ENCODE measurements around the gene FBXW4.

The FBXW4 gene

GRCh38 chr10:101647255-101647654, 47.7 kb downstream of the FBXW4 start (continued):
- TF ChIP-seq ZNF404 (tag by site-specific recombination; IDR thresholded peaks at IDR 0.05) (no peak), ZNF132 (tag by site-specific recombination; IDR thresholded peaks at IDR 0.05; ENCODE audit: borderline replicate concordance) (no peak), ZBTB20 (tag by site-specific recombination; IDR thresholded peaks at IDR 0.05) (no peak), ZEB2 (tag by site-specific recombination; IDR thresholded peaks at IDR 0.05) (no peak), PRDM6 (tag by site-specific recombination; IDR thresholded peaks at IDR 0.05) (no peak), ZNF501 (tag by site-specific recombination; IDR thresholded peaks at IDR 0.05) (no peak), KLF8 (tag by site-specific recombination; IDR thresholded peaks at IDR 0.05) (no peak)

GRCh38 chr10:101646364-101646763, 48.6 kb downstream of the FBXW4 start:
- no peak overlapping the region for H3K27ac ChIP-seq (ENCODE audit: extremely low read depth, low read depth, low read length)
- ChIA-PET POLR2A (no interaction called here), CTCF (no interaction called here)
- TF ChIP-seq RBAK (tag by site-specific recombination; IDR thresholded peaks at IDR 0.05) (no peak), ZNF157 (tag by site-specific recombination; IDR thresholded peaks at IDR 0.05) (no peak), PRDM2 (tag by site-specific recombination; IDR thresholded peaks at IDR 0.05; ENCODE audit: borderline replicate concordance) (no peak), MEIS1 (CRISPR knock-in tag; IDR thresholded peaks at IDR 0.05; ENCODE audit: borderline replicate concordance) (no peak)
- H3K4me3 ChIP-seq (ENCODE audit: low read depth, low read length), result no peak overlapping the region
- H3K36me3 ChIP-seq (ENCODE audit: control insufficient read depth in 2 of 2, insufficient read depth in 1 of 2, low read length in 2 of 2), result no peaks in the 10 kb centered on the region
- H3K9me3 ChIP-seq (ENCODE audit: control insufficient read depth, insufficient read depth, low read depth, low read length), result no peaks in the 10 kb centered on the region
- H3K4me1 ChIP-seq (ENCODE audit: control insufficient read depth, insufficient read depth, low read length), result no peaks in the 10 kb centered on the region

GRCh38 chr10:101645659-101646058, 49.3 kb downstream of the FBXW4 start:
- Histone ChIP-seq H3K27ac (ENCODE audit: extremely low read depth, low read depth, low read length) (no peak overlapping the region), H3K4me3 (ENCODE audit: low read depth, low read length) (no peak overlapping the region), H3K9me3 (ENCODE audit: control insufficient read depth, insufficient read depth, low read depth, low read length) (no peaks in the 10 kb centered on the region), H3K4me1 (ENCODE audit: control insufficient read depth, insufficient read depth, low read length) (no peaks in the 10 kb centered on the region), H3K36me3 (ENCODE audit: control insufficient read depth in 2 of 2, insufficient read depth in 1 of 2, low read length in 2 of 2) (no peaks in the 10 kb centered on the region)
- CTCF ChIA-PET, result no interaction called here
- TF ChIP-seq PRDM4 (tag by site-specific recombination; IDR thresholded peaks at IDR 0.05) (no peak), PATZ1 (tag by site-specific recombination; IDR thresholded peaks at IDR 0.05) (no peak), ZBTB6 (tag by site-specific recombination; IDR thresholded peaks at IDR 0.05) (no peak), ZNF791 (tag by site-specific recombination; IDR thresholded peaks at IDR 0.05) (no peak), ZNF658 (tag by site-specific recombination; IDR thresholded peaks at IDR 0.05) (no peak), ZXDB (tag by site-specific recombination; IDR thresholded peaks at IDR 0.05) (no peak)
- POLR2A ChIA-PET, result no interaction called here
